ENCODE data around the gene LBP.
"Not testable (repeated sequence)": the region's sequence is repeated elsewhere in the genome, so short reads cannot be mapped to it uniquely, and the experiment has no call there.

Gene LBP

GRCh38 chr20:38311491-38311890 lies 34.8 kb upstream of the LBP start:
- H3K9me3 Mint-ChIP-seq = no peaks in the 10 kb centered on the region
- H3K36me3 Mint-ChIP-seq = no peaks in the 10 kb centered on the region
- H3K4me3 Mint-ChIP-seq = no peak overlapping the region
- no peak overlapping the region for H3K27ac Mint-ChIP-seq
- H3K4me1 Mint-ChIP-seq = no peaks in the 10 kb centered on the region
- H3K27me3 Mint-ChIP-seq = peaks cover 7% of the 10 kb centered on the region

DNA sequence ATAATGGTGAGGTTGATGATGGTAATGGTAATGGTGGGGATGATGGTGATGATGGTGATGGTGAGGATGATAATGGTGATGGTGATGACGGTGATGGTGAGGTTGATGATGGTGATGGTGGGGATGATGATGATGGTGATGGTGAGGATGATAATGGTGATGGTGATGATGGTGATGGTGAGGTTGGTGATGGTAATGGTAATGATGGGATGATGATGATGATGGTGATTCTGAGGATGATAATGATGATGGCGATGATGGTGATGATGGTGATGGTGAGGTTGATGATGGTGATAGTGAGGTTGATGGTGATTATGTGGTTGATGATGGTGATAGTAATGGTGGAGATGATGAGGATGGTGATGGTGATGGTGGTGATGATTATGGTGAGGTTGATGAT lies 32.6 kb upstream of the LBP start:
- no peak overlapping the region for H3K4me3 Mint-ChIP-seq
- H3K4me1 Mint-ChIP-seq = no peaks in the 10 kb centered on the region
- peaks cover 6% of the 10 kb centered on the region for H3K27me3 Mint-ChIP-seq
- no peaks in the 10 kb centered on the region for H3K9me3 Mint-ChIP-seq
- no peaks in the 10 kb centered on the region for H3K36me3 Mint-ChIP-seq
- no peak overlapping the region for H3K27ac Mint-ChIP-seq

DNA sequence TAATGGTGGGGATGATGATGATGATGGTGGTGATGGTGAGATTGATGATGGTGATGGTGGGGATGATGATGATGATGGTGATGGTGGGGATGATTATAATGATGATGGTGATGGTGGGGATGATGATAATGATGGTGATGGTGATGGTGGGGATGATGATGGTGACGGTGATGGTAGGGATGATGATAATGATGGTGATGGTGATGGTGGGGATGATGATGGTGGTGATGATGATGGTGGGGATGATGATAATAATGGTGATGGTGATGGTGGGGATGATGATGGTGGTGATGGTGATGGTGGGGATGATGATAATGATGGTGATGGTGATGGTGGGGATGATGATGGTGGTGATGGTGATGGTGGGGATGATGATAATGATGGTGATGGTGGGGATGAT lies 31.9 kb upstream of the LBP start:
- H3K36me3 Mint-ChIP-seq, H3K4me1 Mint-ChIP-seq, H3K27me3 Mint-ChIP-seq, H3K9me3 Mint-ChIP-seq, H3K27ac Mint-ChIP-seq, H3K4me3 Mint-ChIP-seq: not testable (repeated sequence)

GRCh38 chr20:38315290-38315966 lies 30.9 kb upstream of the LBP start:
- no peak overlapping the region for H3K4me3 Mint-ChIP-seq
- H3K27me3 Mint-ChIP-seq = peaks cover 12% of the 10 kb centered on the region
- H3K9me3 Mint-ChIP-seq = no peaks in the 10 kb centered on the region
- no peak overlapping the region for H3K27ac Mint-ChIP-seq
- H3K4me1 Mint-ChIP-seq = no peaks in the 10 kb centered on the region
- no peaks in the 10 kb centered on the region for H3K36me3 Mint-ChIP-seq

- Mint-ChIP-seq H3K4me3 (no peak overlapping the region), H3K27me3 (peaks cover 13% of the 10 kb centered on the region), H3K27ac (no peak overlapping the region), H3K9me3 (no peaks in the 10 kb centered on the region), H3K4me1 (no peaks in the 10 kb centered on the region), H3K36me3 (no peaks in the 10 kb centered on the region)
Observed at GRCh38 chr20:38316341-38316740, 29.9 kb upstream of the LBP start.

- Mint-ChIP-seq H3K27me3 (peaks cover 15% of the 10 kb centered on the region), H3K36me3 (no peaks in the 10 kb centered on the region), H3K4me3 (no peak overlapping the region), H3K9me3 (no peaks in the 10 kb centered on the region), H3K4me1 (no peaks in the 10 kb centered on the region), H3K27ac (no peak overlapping the region)
Observed at GRCh38 chr20:38317422-38317821, 28.9 kb upstream of the LBP start.

GRCh38 chr20:38320221-38320620 lies 26.1 kb upstream of the LBP start:
- H3K27ac Mint-ChIP-seq = no peak overlapping the region
- H3K4me1 Mint-ChIP-seq = no peaks in the 10 kb centered on the region
- no peaks in the 10 kb centered on the region for H3K9me3 Mint-ChIP-seq
- H3K27me3 Mint-ChIP-seq = peaks cover 15% of the 10 kb centered on the region
- H3K36me3 Mint-ChIP-seq = no peaks in the 10 kb centered on the region
- H3K4me3 Mint-ChIP-seq = no peak overlapping the region

GRCh38 chr20:38321959-38322598 lies 24.2 kb upstream of the LBP start:
- H3K27me3 Mint-ChIP-seq = peaks cover 14% of the 10 kb centered on the region
- no peaks in the 10 kb centered on the region for H3K36me3 Mint-ChIP-seq
- no peak overlapping the region for H3K27ac Mint-ChIP-seq
- H3K9me3 Mint-ChIP-seq = no peaks in the 10 kb centered on the region
- H3K4me3 Mint-ChIP-seq = no peak overlapping the region
- H3K4me1 Mint-ChIP-seq = no peaks in the 10 kb centered on the region

- Mint-ChIP-seq H3K27me3 (peaks cover 16% of the 10 kb centered on the region), H3K36me3 (no peaks in the 10 kb centered on the region), H3K4me1 (no peaks in the 10 kb centered on the region), H3K9me3 (no peaks in the 10 kb centered on the region), H3K4me3 (no peak overlapping the region), H3K27ac (no peak overlapping the region)
Observed at GRCh38 chr20:38324159-38324558, 22.1 kb upstream of the LBP start.

- H3K4me3 Mint-ChIP-seq = no peak overlapping the region
- peaks cover 14% of the 10 kb centered on the region for H3K27me3 Mint-ChIP-seq
- H3K9me3 Mint-ChIP-seq = no peaks in the 10 kb centered on the region
- H3K4me1 Mint-ChIP-seq = no peaks in the 10 kb centered on the region
- no peak overlapping the region for H3K27ac Mint-ChIP-seq
- no peaks in the 10 kb centered on the region for H3K36me3 Mint-ChIP-seq
Observed at GRCh38 chr20:38325167-38325566, 21.1 kb upstream of the LBP start.

DNA sequence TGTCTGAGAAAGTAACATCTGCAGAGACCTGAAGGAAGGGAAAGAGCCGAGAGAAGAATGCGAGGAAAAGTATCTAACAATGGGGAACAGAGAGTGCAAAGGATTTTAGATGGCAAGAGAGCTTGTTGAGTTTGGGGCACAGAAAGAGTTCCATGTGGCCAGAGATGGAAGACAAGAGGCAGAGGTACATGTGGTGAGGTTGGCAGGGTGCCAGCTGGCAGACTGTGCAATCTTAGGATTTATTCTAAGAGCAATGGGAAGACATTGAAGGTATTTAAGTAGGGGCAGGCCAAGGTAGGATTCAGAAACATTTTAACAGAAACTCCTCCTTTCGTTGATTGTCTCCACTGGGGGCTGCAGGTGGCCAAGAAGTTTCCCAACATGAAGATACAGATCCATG lies 20.4 kb upstream of the LBP start:
- Mint-ChIP-seq H3K9me3 (no peaks in the 10 kb centered on the region), H3K4me3 (no peak overlapping the region)

GRCh38 chr20:38326309-38326708 lies 20.0 kb upstream of the LBP start:
- Mint-ChIP-seq H3K4me3 (no peak overlapping the region), H3K9me3 (no peaks in the 10 kb centered on the region), H3K36me3 (no peaks in the 10 kb centered on the region), H3K27ac (no peak overlapping the region), H3K27me3 (peaks cover 8% of the 10 kb centered on the region), H3K4me1 (no peaks in the 10 kb centered on the region)

More for the DNA sequence above, 20.4 kb upstream of the LBP start:
- H3K4me1 Mint-ChIP-seq = no peaks in the 10 kb centered on the region
- H3K27ac Mint-ChIP-seq = no peak overlapping the region
- H3K27me3 Mint-ChIP-seq = peaks cover 9% of the 10 kb centered on the region
- no peaks in the 10 kb centered on the region for H3K36me3 Mint-ChIP-seq

DNA sequence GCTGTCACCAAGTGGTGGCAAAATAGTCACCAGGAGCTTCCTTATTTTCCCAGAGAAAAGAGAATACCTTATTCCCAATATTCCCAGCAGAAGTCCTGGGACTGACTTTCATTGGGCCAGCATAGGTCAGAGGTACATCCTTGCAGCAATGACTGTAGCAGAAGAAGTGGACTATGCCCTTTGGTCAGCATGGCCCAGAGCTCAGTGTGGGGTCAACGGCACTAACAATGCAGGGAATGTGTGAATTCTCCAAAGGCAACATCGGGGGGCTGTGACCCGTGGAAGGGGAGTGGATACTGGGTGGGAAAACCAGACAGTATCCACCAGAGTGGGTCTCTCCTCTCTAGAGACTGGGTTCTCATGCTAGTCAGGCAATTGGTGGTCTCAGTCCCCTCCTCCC lies 15.6 kb upstream of the LBP start:
- Mint-ChIP-seq H3K27me3 (peaks cover 12% of the 10 kb centered on the region), H3K36me3 (no peaks in the 10 kb centered on the region), H3K27ac (no peak overlapping the region), H3K4me3 (no peak overlapping the region), H3K9me3 (no peaks in the 10 kb centered on the region), H3K4me1 (no peaks in the 10 kb centered on the region)

DNA sequence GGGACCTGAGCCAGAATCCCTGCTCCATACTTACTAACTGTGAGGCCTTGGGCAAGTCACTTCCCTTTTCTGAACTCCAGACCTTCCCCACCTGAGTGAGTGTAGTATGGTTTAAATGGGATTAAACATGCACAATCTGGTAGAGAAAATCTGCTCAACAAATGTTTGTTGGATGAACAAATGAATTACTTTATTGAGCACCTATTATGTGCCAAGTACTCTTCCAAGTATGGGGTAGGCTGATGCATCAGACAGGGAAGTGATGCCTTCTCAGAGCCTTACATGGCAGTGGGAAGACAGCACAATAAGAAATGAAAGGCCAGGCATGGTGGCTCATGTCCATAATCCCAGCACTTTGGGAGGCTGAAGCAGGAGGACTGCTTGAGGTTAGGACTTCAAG lies 15.0 kb upstream of the LBP start:
- Mint-ChIP-seq H3K4me3 (no peak overlapping the region), H3K4me1 (no peaks in the 10 kb centered on the region), H3K36me3 (no peaks in the 10 kb centered on the region), H3K27ac (no peak overlapping the region), H3K9me3 (no peaks in the 10 kb centered on the region), H3K27me3 (peaks cover 14% of the 10 kb centered on the region)

GRCh38 chr20:38331814-38332213 lies 14.5 kb upstream of the LBP start:
- Mint-ChIP-seq H3K4me3 (no peak overlapping the region), H3K27ac (no peak overlapping the region), H3K4me1 (no peaks in the 10 kb centered on the region), H3K9me3 (no peaks in the 10 kb centered on the region), H3K36me3 (no peaks in the 10 kb centered on the region), H3K27me3 (peaks cover 17% of the 10 kb centered on the region)

DNA sequence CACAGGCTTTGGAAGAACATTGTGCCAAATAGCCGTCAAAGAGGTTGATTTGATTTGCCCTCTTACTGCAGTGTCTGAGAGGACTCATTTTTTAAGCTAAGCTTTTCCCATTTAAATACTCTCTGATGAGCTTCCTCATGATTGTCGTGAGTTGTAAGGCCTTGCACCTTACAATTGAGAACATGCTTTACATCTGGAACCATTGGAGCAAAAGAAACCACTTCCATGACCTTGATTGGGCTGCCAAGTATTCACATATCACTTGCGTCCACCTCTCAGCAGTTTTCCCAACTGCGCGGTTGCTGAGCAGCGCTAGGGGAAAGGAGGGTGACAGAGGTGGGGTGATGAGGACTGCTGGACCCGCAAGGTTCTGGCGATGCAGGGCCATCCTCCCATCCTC lies 12.3 kb upstream of the LBP start:
- H3K4me1 Mint-ChIP-seq = no peaks in the 10 kb centered on the region
- peaks cover 2% of the 10 kb centered on the region for H3K36me3 Mint-ChIP-seq
- H3K4me3 Mint-ChIP-seq = no peak overlapping the region
- H3K27ac Mint-ChIP-seq = no peak overlapping the region
- H3K27me3 Mint-ChIP-seq = peaks cover 22% of the 10 kb centered on the region
- H3K9me3 Mint-ChIP-seq = no peaks in the 10 kb centered on the region

DNA sequence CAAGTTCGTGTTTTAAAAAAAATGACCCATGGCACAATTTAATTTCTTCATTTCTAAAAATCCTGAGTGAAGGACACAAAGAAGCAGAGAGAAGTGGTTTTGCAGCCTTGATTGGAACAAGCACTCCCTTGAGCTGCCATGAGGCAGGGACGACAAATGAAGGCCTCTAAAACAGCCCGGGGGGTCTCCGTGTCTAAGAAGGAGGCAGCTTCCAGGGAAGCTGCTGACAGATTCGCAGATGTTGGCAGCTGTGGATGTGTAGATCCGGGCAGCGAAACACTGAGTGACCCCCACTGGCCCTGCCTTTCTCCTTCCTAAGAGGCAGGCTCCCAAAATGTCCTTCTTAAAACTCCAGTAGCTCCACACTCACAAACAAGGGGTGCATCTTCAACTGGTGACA lies 9.6 kb upstream of the LBP start:
- no peak overlapping the region for H3K27ac Mint-ChIP-seq
- peaks cover 2% of the 10 kb centered on the region for H3K36me3 Mint-ChIP-seq
- H3K9me3 Mint-ChIP-seq = no peaks in the 10 kb centered on the region
- H3K4me3 Mint-ChIP-seq = no peak overlapping the region
- H3K4me1 Mint-ChIP-seq = no peaks in the 10 kb centered on the region
- peaks cover 25% of the 10 kb centered on the region for H3K27me3 Mint-ChIP-seq
